Skeletal muscle tissue (tissue), 4 donors: Measurements from ENCODE around the gene RIT1. TPM values are rescaled to one million over a fixed set of nuclear protein-coding genes. Genes with fewer than 3 reads are reported as not detected.

Experiments used
- H3K27ac ChIP-seq: one replicate; pipeline ENCODE4 v1.7.0; 2013; ENCODE audit warnings: mild to moderate bottlenecking, low read depth, low read length, inconsistent platforms
- H3K27me3 ChIP-seq, 3 donors: one replicate each; pipeline ENCODE4 v1.7.0; 2013; ENCODE audit warnings: low read length in 3 of 3; ENCODE audit not compliant: control insufficient read depth in 3 of 3, insufficient read depth in 3 of 3
- H3K36me3 ChIP-seq, 3 donors: one replicate each; pipeline ENCODE4 v1.7.0; 2013; ENCODE audit warnings: low read length in 3 of 3; ENCODE audit not compliant: control insufficient read depth in 3 of 3, insufficient read depth in 3 of 3
- H3K4me1 ChIP-seq, 3 donors: one replicate each; pipeline ENCODE4 v1.7.0; 2013; ENCODE audit warnings: low read length in 3 of 3, mild to moderate bottlenecking in 3 of 3; ENCODE audit not compliant: control insufficient read depth in 3 of 3, insufficient read depth in 3 of 3
- H3K4me3 ChIP-seq, 3 donors: one replicate each; pipeline ENCODE4 v1.7.0; 2013; ENCODE audit warnings: low read length in 3 of 3
- H3K9ac ChIP-seq, 3 donors: one replicate each; pipeline ENCODE4 v1.7.0; 2013; ENCODE audit warnings: low read length in 3 of 3, mild to moderate bottlenecking in 3 of 3, moderate library complexity in 2 of 3, low read depth in 1 of 3
- H3K9me3 ChIP-seq, 3 donors: one replicate each; pipeline ENCODE4 v1.7.0; 2013; ENCODE audit warnings: low read length in 3 of 3; ENCODE audit not compliant: control insufficient read depth in 3 of 3
- total RNA-seq: library from RNA; depleted of rRNA; stranded (reverse); fragments of >200 nt; gene quantifications from one replicate; pipeline ENCODE4 v1.2.3, GENCODE V29; 2014
- donor health status: Osteomylitis.

Gene RIT1
- total RNA-seq = 21.4 TPM

- Histone ChIP-seq H3K27me3 (no peaks in the 10 kb centered on the region), H3K36me3 (peaks cover 18 to 40% (median 32%) of the 10 kb centered on the region in 3 donors), H3K4me3 (peak within 1 kb of the TSS; percentile 79 to 87 (median 79)), H3K9ac (peak within 1 kb of the TSS; percentile 52 to 76 (median 75)), H3K27ac (peak within 1 kb of the TSS; percentile 59), H3K4me1 (peaks cover 3 to 14% (median 7%) of the 10 kb centered on the region in 3 donors), H3K9me3 (no peaks in the 10 kb centered on the region)
Measured at GRCh38 chr1:155911156-155912055, at the start of gene RIT1. Gene RIT1, minus strand, starts transcription at chr1:155911349. Its CDS starts 588 bp downstream, at chr1:155910761.

- peaks cover 46 to 74% (median 66%) of the 10 kb centered on the region in 3 donors for H3K36me3 ChIP-seq
- peaks cover 32 to 34% (median 33%) of the 10 kb centered on the region in 3 donors for H3K4me1 ChIP-seq
- no peak overlapping the region for H3K4me3 ChIP-seq
- no peaks in the 10 kb centered on the region for H3K9me3 ChIP-seq
- peak overlapping the region in 2 of 3 donors; percentile 20 to 64 for H3K9ac ChIP-seq
- no peaks in the 10 kb centered on the region for H3K27me3 ChIP-seq
- peak overlapping the region; percentile 45 for H3K27ac ChIP-seq
Measured at GRCh38 chr1:155960081-155960745, 49.1 kb upstream of the RIT1 start.

- Histone ChIP-seq H3K4me1 (peaks cover 24 to 31% (median 27%) of the 10 kb centered on the region in 3 donors), H3K4me3 (no peak overlapping the region), H3K27ac (no peak overlapping the region), H3K36me3 (peaks cover 45 to 71% (median 70%) of the 10 kb centered on the region in 3 donors), H3K9me3 (no peaks in the 10 kb centered on the region), H3K9ac (no peak overlapping the region), H3K27me3 (no peaks in the 10 kb centered on the region)
Measured at GRCh38 chr1:155957411-155957915, 46.3 kb upstream of the RIT1 start.

GRCh38 chr1:155954645-155955044, 43.5 kb upstream of the RIT1 start:
- Histone ChIP-seq H3K27ac (no peak overlapping the region), H3K36me3 (peaks cover 53 to 75% (median 73%) of the 10 kb centered on the region in 3 donors), H3K4me1 (peaks cover 9 to 22% (median 10%) of the 10 kb centered on the region in 3 donors), H3K27me3 (no peaks in the 10 kb centered on the region), H3K4me3 (no peak overlapping the region), H3K9ac (no peak overlapping the region), H3K9me3 (no peaks in the 10 kb centered on the region)

GRCh38 chr1:155952505-155952890, 41.3 kb upstream of the RIT1 start:
- peaks cover 9 to 15% (median 10%) of the 10 kb centered on the region in 3 donors for H3K4me1 ChIP-seq
- peak overlapping the region in 1 of 3 donors; percentile 12 for H3K9ac ChIP-seq
- H3K9me3 ChIP-seq = no peaks in the 10 kb centered on the region
- peaks cover 53 to 73% (median 68%) of the 10 kb centered on the region in 3 donors for H3K36me3 ChIP-seq
- no peaks in the 10 kb centered on the region for H3K27me3 ChIP-seq
- no peak overlapping the region for H3K27ac ChIP-seq
- no peak overlapping the region for H3K4me3 ChIP-seq

- peaks cover 53 to 73% (median 69%) of the 10 kb centered on the region in 3 donors for H3K36me3 ChIP-seq
- H3K4me1 ChIP-seq = peaks cover 9 to 12% (median 10%) of the 10 kb centered on the region in 3 donors
- H3K4me3 ChIP-seq = no peak overlapping the region
- H3K27ac ChIP-seq = no peak overlapping the region
- peak overlapping the region in 2 of 3 donors; percentile 8 to 12 for H3K9ac ChIP-seq
- H3K9me3 ChIP-seq = no peaks in the 10 kb centered on the region
- H3K27me3 ChIP-seq = no peaks in the 10 kb centered on the region
Measured at GRCh38 chr1:155951753-155952504, 40.8 kb upstream of the RIT1 start.

GRCh38 chr1:155950829-155951228, 39.7 kb upstream of the RIT1 start:
- no peak overlapping the region for H3K27ac ChIP-seq
- H3K9me3 ChIP-seq = no peaks in the 10 kb centered on the region
- H3K4me3 ChIP-seq = no peak overlapping the region
- no peaks in the 10 kb centered on the region for H3K27me3 ChIP-seq
- H3K9ac ChIP-seq = no peak overlapping the region
- peaks cover 9 to 12% (median 10%) of the 10 kb centered on the region in 3 donors for H3K4me1 ChIP-seq
- H3K36me3 ChIP-seq = peaks cover 58 to 79% (median 78%) of the 10 kb centered on the region in 3 donors

GRCh38 chr1:155947741-155948140, 36.6 kb upstream of the RIT1 start:
- Histone ChIP-seq H3K9ac (no peak overlapping the region), H3K27ac (no peak overlapping the region), H3K36me3 (peaks cover 45 to 59% (median 57%) of the 10 kb centered on the region in 3 donors), H3K4me1 (peaks cover 19 to 29% (median 25%) of the 10 kb centered on the region in 3 donors), H3K4me3 (no peak overlapping the region), H3K27me3 (no peaks in the 10 kb centered on the region), H3K9me3 (no peaks in the 10 kb centered on the region)

GRCh38 chr1:155947292-155947691, 36.1 kb upstream of the RIT1 start:
- H3K4me1 ChIP-seq = peaks cover 18 to 28% (median 25%) of the 10 kb centered on the region in 3 donors

More at GRCh38 chr1:155947292-155947691, 36.1 kb upstream of the RIT1 start:
- peaks cover 41 to 55% (median 53%) of the 10 kb centered on the region in 3 donors for H3K36me3 ChIP-seq
- no peaks in the 10 kb centered on the region for H3K27me3 ChIP-seq
- H3K27ac ChIP-seq = no peak overlapping the region
- H3K9me3 ChIP-seq = no peaks in the 10 kb centered on the region
- H3K9ac ChIP-seq = no peak overlapping the region
- H3K4me3 ChIP-seq = no peak overlapping the region
